MCF 10A (cell line): ENCODE measurements around the gene KCTD16. TPM values are rescaled to one million over a fixed set of nuclear protein-coding genes. Genes with fewer than 3 reads are reported as not detected.

Experiments
- BruUV-seq: library from RNA; stranded (reverse); fragments of 400-500 nt; replicated peaks from 2 replicates; lab custom pipeline; 2021; lab: Mats Ljungman, UMichigan
- CTCF ChIA-PET: fragments of 300-600 bp; sonication (Branson Sonifier 250); formaldehyde crosslinking; extraction: SDS; loops from one replicate; lab custom pipeline; 2021; ENCODE audit warnings: antibody characterized with exemption, inconsistent platforms; lab: Yijun Ruan, JAX
- POLR2A ChIA-PET: fragments of 300-600, 350-650 bp; sonication (Branson Sonifier 250); formaldehyde crosslinking; extraction: SDS; loops from one replicate; lab custom pipeline; 2020; ENCODE audit warnings: antibody characterized with exemption, inconsistent platforms; lab: Yijun Ruan, JAX
- DNase-seq: peaks from one replicate; pipeline ENCODE4 v3.0.0-alpha.2; 2018; ENCODE audit not compliant: unreplicated experiment
- H3K27ac Mint-ChIP-seq: one replicate; pipeline ENCODE4 v1.8.0; 2022; ENCODE audit warnings: mild to moderate bottlenecking, low read depth, mixed read lengths; ENCODE audit not compliant: unreplicated experiment
- H3K27me3 Mint-ChIP-seq: one replicate; pipeline ENCODE4 v1.8.0; 2022; ENCODE audit warnings: mixed read lengths; ENCODE audit not compliant: insufficient read depth, unreplicated experiment
- H3K36me3 Mint-ChIP-seq: one replicate; pipeline ENCODE4 v1.8.0; 2022; ENCODE audit warnings: mild to moderate bottlenecking, moderate library complexity, mixed read lengths; ENCODE audit not compliant: insufficient read depth, unreplicated experiment
- H3K4me1 Mint-ChIP-seq: one replicate; pipeline ENCODE4 v1.8.0; 2022; ENCODE audit warnings: mixed read lengths; ENCODE audit not compliant: insufficient read depth, unreplicated experiment
- H3K4me3 Mint-ChIP-seq: one replicate; pipeline ENCODE4 v1.8.0; 2022; ENCODE audit warnings: mild to moderate bottlenecking, moderate library complexity, mixed read lengths; ENCODE audit not compliant: unreplicated experiment
- H3K9me3 Mint-ChIP-seq: one replicate; pipeline ENCODE4 v1.8.0; 2022; ENCODE audit warnings: mixed read lengths; ENCODE audit not compliant: unreplicated experiment
- CTCF ChIP-seq: fragments of 200-600 bp; IDR thresholded peaks from one replicate; pipeline ENCODE4 v1.8.0; 2022; ENCODE audit warnings: antibody characterized with exemption, mild to moderate bottlenecking; ENCODE audit not compliant: unreplicated experiment
- intact Hi-C: fragments of 100-400 bp; cut with micrococcal nuclease; formaldehyde crosslinking; loops from 2 replicates; pipeline ENCODE4 v1.14.1; 2022
- total RNA-seq: library from RNA; stranded (reverse); gene quantifications from 2 replicates; pipeline ENCODE4 v1.2.3, GENCODE V29; 2022

Gene KCTD16
- total RNA-seq, 1 experiment from 2014 or later, result 0.16 TPM

GRCh38 chr5:144125163-144125726 lies 45.4 kb upstream of the KCTD16 start:
- Mint-ChIP-seq H3K27me3 (no peaks in the 10 kb centered on the region), H3K27ac (peak overlapping the region; percentile 41), H3K9me3 (peaks cover 3% of the 10 kb centered on the region), H3K36me3 (no peaks in the 10 kb centered on the region), H3K4me1 (peaks cover 13% of the 10 kb centered on the region), H3K4me3 (no peak overlapping the region)
- TF ChIP-seq CTCF, result no peak
- ChIA-PET CTCF (interaction anchor here (3.9 kb wide), 1 partner anchor 15 kb away, joined by 30 read pairs; no protein-coding TSS in a partner anchor), POLR2A (interaction anchor here (0.6 to 1.0 kb wide), 2 partner anchors 11 to 202 kb away, joined by 4 read pairs; no protein-coding TSS in a partner anchor)
- BruUV-seq, result no TSS peak
- intact Hi-C loops, result no loop called here
- DNase-seq, result no peak

- no TSS peak for BruUV-seq
- no peaks in the 10 kb centered on the region for H3K27me3 Mint-ChIP-seq
- POLR2A ChIA-PET, result interaction anchor here (1.9 kb wide), 1 partner anchor 9 kb away, joined by 4 read pairs; no protein-coding TSS in a partner anchor
- no peaks in the 10 kb centered on the region for H3K9me3 Mint-ChIP-seq
- H3K4me1 Mint-ChIP-seq, result peaks cover 13% of the 10 kb centered on the region
- intact Hi-C loops, result no loop called here
- H3K4me3 Mint-ChIP-seq, result no peak overlapping the region
- no peak overlapping the region for H3K27ac Mint-ChIP-seq
- H3K36me3 Mint-ChIP-seq, result no peaks in the 10 kb centered on the region
- DNase-seq, result no peak
- CTCF ChIA-PET, result interaction anchor here (0.8 to 3.9 kb wide), 3 partner anchors 14 to 263 kb away, joined by 3 to 30 read pairs (median 3); no protein-coding TSS in a partner anchor
- no peak for TF ChIP-seq CTCF
Observed at GRCh38 chr5:144126707-144127106, 44.0 kb upstream of the KCTD16 start.

- BruUV-seq, result no TSS peak
- no peaks in the 10 kb centered on the region for H3K36me3 Mint-ChIP-seq
- no peaks in the 10 kb centered on the region for H3K27me3 Mint-ChIP-seq
- no peak for DNase-seq
- H3K4me1 Mint-ChIP-seq, result peaks cover 13% of the 10 kb centered on the region
- no peak overlapping the region for H3K4me3 Mint-ChIP-seq
- TF ChIP-seq CTCF, result no peak
- POLR2A ChIA-PET, result interaction anchor here (0.8 to 0.9 kb wide), 2 partner anchors 10 to 54 kb away, joined by 3 to 6 read pairs; no protein-coding TSS in a partner anchor
- no peak overlapping the region for H3K27ac Mint-ChIP-seq
- CTCF ChIA-PET, result interaction anchor here (0.7 to 3.9 kb wide), 2 partner anchors 12 to 51 kb away, joined by 3 to 30 read pairs; no protein-coding TSS in a partner anchor
- intact Hi-C loops, result no loop called here
- no peaks in the 10 kb centered on the region for H3K9me3 Mint-ChIP-seq
Observed at GRCh38 chr5:144128844-144129243, 41.8 kb upstream of the KCTD16 start.

- H3K36me3 Mint-ChIP-seq, result no peaks in the 10 kb centered on the region
- H3K4me3 Mint-ChIP-seq, result no peak overlapping the region
- ChIA-PET POLR2A (no interaction called here), CTCF (interaction anchor here (0.7 to 4.8 kb wide), 2 partner anchors 11 to 981 kb away, joined by 3 to 45 read pairs; no protein-coding TSS in a partner anchor)
- TF ChIP-seq CTCF, result no peak
- intact Hi-C loops, result no loop called here
- H3K27me3 Mint-ChIP-seq, result no peaks in the 10 kb centered on the region
- DNase-seq, result no peak
- BruUV-seq, result no TSS peak
- no peak overlapping the region for H3K27ac Mint-ChIP-seq
- no peaks in the 10 kb centered on the region for H3K9me3 Mint-ChIP-seq
- peaks cover 4% of the 10 kb centered on the region for H3K4me1 Mint-ChIP-seq
Observed at GRCh38 chr5:144130306-144130705, 40.4 kb upstream of the KCTD16 start.
